ENCODE results near the gene FCHO1.

GRCh38 chr19:17753976-17754375 is 2.7 kb downstream of the FCHO1 start:
- TF ChIP-seq ZNF274 (IDR thresholded peaks at IDR 0.05; ENCODE audit: low read depth, low read length) (no peak), YY1 (IDR thresholded peaks at IDR 0.05; ENCODE audit: insufficient read depth, insufficient read length) (no peak)

Measured in NT2/D1 (cell line).